ENCODE measurements around the gene ALDH4A1.
"Not testable (repeated sequence)": the region's sequence is repeated elsewhere in the genome, so short reads cannot be mapped to it uniquely, and the experiment has no call there.

ALDH4A1 gene

DNA sequence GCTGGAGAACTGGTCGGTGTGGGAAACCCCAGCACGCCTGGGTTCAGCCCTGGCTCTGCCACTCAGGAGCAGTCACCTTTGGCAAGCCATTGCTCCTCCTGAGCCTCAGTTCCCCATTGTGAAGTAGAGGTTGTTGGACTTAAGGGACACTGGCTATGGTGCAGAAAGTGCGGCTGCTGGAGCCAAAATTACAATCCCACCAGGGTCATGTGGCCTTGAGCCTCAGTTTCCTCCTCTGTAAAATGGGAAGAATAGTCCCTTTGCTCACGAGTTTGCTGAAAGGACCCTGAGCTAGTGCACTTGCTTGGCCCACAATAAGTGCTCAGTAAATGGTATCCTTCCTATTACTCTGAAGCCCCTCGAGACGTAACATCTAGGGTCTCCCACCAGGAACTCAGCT lies 28.3 kb downstream of the ALDH4A1 start:
- no peak for DNase-seq

- no peak for DNase-seq
Observed at GRCh38 chr1:18872071-18872611, 30.2 kb downstream of the ALDH4A1 start.

DNA sequence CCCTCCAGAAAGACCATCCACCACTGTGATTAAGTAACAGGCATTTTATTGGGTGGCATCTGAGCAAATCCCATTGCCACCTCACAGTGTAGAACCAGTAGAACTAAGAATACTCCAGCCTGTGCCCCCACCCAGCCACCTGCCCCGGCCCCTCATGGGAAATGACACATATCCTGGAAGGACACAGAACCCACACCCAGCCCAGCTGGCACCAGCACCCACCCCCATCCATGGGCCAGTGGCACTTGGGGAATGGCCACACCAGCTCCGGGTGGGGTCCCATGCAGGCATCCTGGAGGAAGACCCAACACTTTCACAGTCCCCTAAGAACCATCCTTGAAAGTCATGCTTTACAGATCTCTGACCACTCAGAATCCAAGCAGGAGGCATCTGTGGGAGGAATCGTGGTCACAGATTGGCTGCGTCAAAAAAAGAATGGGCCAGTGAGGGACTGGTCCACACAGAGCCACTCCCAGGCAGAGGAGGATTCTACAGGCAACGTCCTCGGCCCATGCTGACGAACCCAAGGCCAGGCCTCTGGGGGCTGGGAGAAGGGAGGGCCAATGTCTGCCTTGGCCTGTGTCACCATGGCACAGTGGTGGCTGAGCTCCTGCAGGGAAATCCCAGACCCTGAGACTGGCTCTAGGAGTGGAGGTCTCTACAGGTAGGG lies 30.8 kb downstream of the ALDH4A1 start:
- DNase-seq: no peak

- no peak for DNase-seq
Observed at GRCh38 chr1:18870957-18871356, 31.4 kb downstream of the ALDH4A1 start.

- DNase-seq: not testable (repeated sequence)
Observed at GRCh38 chr1:18870595-18870865, 31.8 kb downstream of the ALDH4A1 start.

DNA sequence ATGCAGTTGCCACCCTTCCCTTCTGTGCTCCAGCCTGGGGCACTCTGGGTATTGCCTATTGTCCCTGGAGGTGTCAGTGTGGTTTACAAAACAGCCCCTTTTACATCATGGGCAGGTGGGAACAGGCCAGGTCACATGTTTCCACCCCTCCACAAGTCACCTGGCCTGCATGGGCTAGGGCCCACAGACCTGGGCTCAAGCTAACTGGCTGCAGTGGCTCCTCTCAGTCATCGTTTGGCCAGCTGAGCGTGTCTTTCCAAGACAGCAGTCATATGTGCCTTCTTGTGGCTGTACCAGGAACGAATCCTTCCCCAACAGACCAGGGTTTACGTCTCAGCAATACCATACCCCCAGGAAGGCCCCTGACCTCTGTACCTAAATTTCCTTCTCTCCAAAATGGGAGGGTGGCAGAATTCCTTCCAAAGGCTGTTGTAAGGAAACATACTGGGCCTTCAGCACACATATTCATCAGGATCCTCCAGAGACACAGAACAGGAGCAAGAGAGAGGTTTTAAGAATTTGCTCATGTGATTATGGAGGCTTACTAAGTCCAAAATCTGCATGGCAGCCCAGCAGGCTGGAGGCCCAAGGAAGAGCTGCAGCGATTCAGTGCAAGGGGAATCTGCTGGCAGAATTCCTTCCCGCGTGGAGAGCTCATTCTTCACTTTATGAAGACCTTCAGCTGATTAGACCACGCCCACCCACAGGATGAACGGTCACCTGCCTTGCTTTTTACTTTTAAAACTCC lies 32.3 kb downstream of the ALDH4A1 start:
- no peak for DNase-seq

GRCh38 chr1:18868801-18869424 lies 33.4 kb downstream of the ALDH4A1 start:
- DNase-seq: no peak

DNA sequence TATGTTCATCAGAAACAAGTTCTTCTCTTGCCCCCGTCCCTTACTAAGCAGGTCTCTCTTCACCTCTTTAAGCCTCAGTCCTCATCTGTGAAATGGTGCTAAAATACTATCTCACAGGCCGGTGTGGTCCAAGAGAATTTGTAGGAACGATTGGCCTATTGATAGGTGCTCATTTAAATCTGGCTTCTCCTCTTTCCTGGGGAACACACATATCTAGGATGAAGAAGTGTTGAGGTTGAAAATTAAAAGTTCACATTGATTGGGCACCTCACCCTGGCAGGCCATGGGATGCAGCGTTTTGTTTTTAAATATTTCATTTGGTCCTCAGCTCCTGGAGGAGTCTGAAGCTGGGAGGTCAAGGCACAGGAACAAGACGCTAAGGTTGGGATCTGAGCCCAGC lies 34.0 kb downstream of the ALDH4A1 start:
- no peak for DNase-seq

- DNase-seq: no peak
Observed at GRCh38 chr1:18866846-18867245, 35.5 kb downstream of the ALDH4A1 start.

DNA sequence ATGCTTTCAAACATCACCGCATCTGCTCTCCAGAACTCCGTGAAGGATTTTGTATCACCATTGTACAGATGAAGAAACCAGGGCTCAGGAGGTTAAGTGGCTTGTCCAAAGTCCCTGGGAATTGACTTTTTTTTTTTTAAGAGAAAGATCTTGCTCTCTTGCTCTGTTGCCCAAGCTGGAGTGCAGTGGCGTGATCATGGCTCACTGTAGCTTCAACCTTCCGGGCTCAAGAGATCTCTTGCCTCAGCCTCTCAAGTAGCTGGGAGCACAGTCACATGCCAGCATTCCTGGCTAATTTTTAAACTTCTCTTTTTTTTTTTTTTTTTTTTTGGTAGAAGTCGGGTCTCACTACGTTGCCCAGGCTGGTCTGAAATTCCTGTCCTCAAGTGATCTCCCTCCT lies 36.0 kb downstream of the ALDH4A1 start:
- no peak for DNase-seq

GRCh38 chr1:18865176-18865575 lies 37.2 kb downstream of the ALDH4A1 start:
- no peak for DNase-seq

GRCh38 chr1:18861590-18861989 lies 40.8 kb downstream of the ALDH4A1 start:
- DNase-seq: no peak

DNA sequence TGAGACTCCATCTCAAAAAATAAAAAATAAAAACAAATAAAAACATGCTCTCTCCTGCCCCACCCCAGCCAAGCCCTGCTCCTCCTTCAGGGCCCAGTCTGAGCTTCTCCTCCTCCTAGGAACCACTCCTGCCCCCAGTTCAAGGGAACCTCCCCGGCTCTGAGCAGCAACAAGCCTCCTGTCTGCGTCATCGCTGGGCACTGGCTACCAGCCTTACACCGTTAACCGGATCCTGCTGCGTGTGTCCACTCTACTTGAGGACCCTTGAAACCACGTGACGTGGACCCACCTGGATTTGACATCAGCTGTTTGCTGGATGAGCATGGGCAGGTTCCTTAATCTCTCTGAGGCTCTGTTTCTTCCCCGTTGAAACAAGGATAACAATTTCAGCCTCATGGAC lies 41.3 kb downstream of the ALDH4A1 start:
- DNase-seq: no peak

GRCh38 chr1:18859560-18859959 lies 42.8 kb downstream of the ALDH4A1 start, which contains the start of gene TAS1R2:
TSS of gene TAS1R2 (minus strand) at chr1:18859660. CDS start at chr1:18859660, 0 bp downstream.
- DNase-seq: no peak

DNA sequence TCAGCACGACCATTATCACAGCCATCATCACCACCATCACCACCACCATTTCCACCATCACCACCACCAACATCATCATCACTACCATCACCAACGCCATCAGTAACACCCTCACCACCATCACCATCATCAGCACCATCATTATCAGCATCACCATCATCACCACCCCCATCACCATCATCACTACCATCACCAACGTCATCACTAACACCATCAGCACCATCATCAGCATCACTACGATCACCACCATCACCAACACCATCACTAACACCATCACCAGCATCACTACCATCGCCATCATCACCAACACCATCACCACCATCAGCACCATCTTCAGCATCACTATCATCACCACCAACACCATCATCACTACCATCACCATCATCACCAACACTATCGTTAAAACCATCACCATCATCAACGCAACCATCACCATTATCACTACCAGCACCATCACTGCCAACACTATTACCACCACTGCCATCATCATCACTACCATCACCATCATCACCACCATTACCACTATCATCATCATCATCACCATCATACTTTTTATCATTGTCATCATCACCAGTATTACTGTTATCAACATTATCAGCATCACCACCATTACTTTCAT lies 44.2 kb downstream of the ALDH4A1 start:
- no peak for DNase-seq

GRCh38 chr1:18856435-18856834 lies 45.9 kb downstream of the ALDH4A1 start:
- DNase-seq: no peak

GRCh38 chr1:18855573-18855972 lies 46.8 kb downstream of the ALDH4A1 start:
- no peak for DNase-seq

- DNase-seq: no peak
Observed at GRCh38 chr1:18854331-18855025, 47.9 kb downstream of the ALDH4A1 start.

DNA sequence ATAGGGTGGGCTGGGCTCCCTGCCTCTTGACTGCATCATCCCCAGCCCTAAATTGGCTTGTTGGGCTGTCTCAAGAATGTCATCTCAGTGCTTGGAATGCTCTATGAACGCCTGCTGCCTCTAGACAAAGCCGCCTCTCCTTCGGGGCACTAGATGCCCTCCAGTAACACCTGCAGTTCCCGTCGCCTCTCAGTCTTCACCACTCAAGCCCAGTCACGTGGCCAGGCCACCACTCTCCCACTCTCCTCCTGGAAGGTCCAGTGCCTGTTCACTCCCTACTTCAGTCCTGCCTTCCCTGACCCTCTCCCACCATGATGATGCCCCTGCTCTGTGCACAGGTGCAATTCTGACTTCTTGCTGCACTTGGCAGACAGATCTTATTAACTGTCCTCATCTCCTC lies 49.9 kb downstream of the ALDH4A1 start:
- no peak for DNase-seq

DNA sequence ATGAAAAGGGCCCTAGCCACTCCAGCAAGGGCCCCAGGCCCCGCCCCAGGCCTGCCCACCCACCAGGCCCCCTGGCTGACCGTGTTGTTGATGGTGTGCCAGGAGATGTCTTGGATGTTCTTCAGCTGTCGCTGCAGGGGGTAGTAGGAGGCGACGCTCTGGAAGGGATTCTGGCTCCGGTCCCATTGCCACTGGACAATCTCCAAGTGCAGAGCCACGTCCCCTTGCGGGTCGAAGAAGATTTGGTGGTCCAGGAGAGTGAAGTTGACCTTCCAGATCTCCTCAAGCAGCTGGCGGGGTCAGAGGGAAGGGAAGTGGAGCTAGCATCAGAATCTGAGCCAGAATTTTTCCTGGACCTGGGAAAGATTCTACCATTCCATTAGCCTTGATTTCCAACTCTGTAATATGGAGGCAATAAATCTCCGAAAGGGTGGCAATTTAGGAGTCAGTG lies 53.1 kb downstream of the ALDH4A1 start:
- no peak for DNase-seq

DNA sequence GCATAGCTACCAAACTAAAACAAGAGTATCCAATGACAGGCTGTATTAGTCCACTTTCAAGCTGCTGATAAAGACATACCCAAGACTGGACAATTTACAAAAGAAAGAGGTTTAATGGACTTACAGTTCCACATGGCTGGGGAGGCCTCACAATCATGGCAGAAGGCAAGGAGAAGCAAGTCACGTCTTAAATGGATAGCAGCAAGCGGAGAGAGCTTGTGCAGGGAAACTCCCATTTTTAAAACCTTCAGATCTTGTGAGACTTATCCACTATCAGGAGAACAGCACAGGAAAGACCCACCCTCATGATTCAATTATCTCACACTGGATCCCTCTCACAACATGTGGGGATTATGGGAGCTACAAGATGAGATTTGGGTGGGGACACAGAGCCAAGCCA lies 54.6 kb downstream of the ALDH4A1 start:
- DNase-seq: not testable (repeated sequence)

GRCh38 chr1:18840145-18840544 lies 62.2 kb downstream of the ALDH4A1 start:
- DNase-seq: no peak

DNA sequence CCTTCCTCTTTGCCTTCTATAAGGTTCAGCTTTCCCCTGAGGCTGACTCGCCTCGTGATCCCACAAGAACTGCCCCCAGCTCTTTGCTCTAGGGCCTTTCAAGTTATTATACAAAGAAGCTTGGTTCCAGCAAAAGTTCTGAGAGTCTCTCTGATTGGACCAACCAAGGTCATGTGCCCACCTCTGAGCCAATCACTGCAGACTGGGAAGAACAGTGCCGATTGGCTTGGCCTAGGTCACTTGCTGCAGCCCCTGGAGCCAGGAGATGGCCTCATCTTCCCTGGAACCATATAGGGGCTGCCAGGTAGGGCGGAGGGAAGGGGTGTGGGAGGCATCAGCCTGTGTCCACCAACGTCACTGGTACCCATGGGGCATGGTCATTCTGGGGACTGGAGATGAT lies 65.7 kb downstream of the ALDH4A1 start:
- DNase-seq: no peak

Data from activated CD4-positive, alpha-beta T cell treated with anti-CD3 and anti-CD28 coated beads, Interleukin-2, amount 50 U/mL, for 4 hours (primary cell).